Mesenchymal stem cell (in vitro differentiated cells and primary cell): Measurements from ENCODE around the gene SAXO1.
A peak's percentile ranks its signal among the peaks of the same experiment; 100 is the strongest.

Experiments
- DNase-seq: peaks from one replicate; pipeline ENCODE4 v3.0.0-alpha.2; 2013
- H2AFZ ChIP-seq: one replicate; pipeline ENCODE4 v1.6.1; 2013; ENCODE audit warnings: low read depth, mild to moderate bottlenecking, control low read depth, inconsistent platforms, low read length, moderate library complexity
- H2AK5ac ChIP-seq: 2 replicates; pipeline ENCODE4 v1.6.1; 2013; ENCODE audit warnings: low read length, moderate library complexity, mild to moderate bottlenecking, inconsistent platforms; ENCODE audit not compliant: severe bottlenecking
- H2BK120ac ChIP-seq: one replicate; pipeline ENCODE4 v1.6.1; 2013; ENCODE audit warnings: low read depth, mild to moderate bottlenecking, inconsistent platforms, low read length, moderate library complexity
- H2BK12ac ChIP-seq, 2 experiments: one replicate each; pipeline ENCODE4 v1.6.1; 2013; ENCODE audit warnings: inconsistent platforms in 2 of 2, low read length in 2 of 2, mild to moderate bottlenecking in 2 of 2, moderate library complexity in 2 of 2, control low read depth in 1 of 2
- H2BK15ac ChIP-seq: one replicate; pipeline ENCODE4 v1.6.1; 2013; ENCODE audit warnings: mild to moderate bottlenecking, low read depth, inconsistent platforms; ENCODE audit not compliant: poor library complexity, severe bottlenecking
- H2BK5ac ChIP-seq: 2 replicates; pipeline ENCODE4 v1.6.1; 2013; ENCODE audit warnings: low read depth, mild to moderate bottlenecking, low read length, control low read depth, inconsistent platforms; ENCODE audit not compliant: poor library complexity, severe bottlenecking
- H3K14ac ChIP-seq, 2 experiments: one replicate each; pipeline ENCODE4 v1.6.1; 2013; ENCODE audit warnings: inconsistent platforms in 2 of 2, low read length in 2 of 2, control low read depth in 1 of 2, mild to moderate bottlenecking in 1 of 2, moderate library complexity in 1 of 2
- H3K18ac ChIP-seq, 2 experiments: one replicate each; pipeline ENCODE4 v1.6.1; 2013; ENCODE audit warnings: inconsistent platforms in 2 of 2, low read length in 2 of 2, control low read depth in 1 of 2, low read depth in 1 of 2, mild to moderate bottlenecking in 1 of 2
- H3K23ac ChIP-seq, 2 experiments: one replicate each; pipeline ENCODE4 v1.6.1; 2013; ENCODE audit warnings: inconsistent platforms in 2 of 2, low read length in 2 of 2, mild to moderate bottlenecking in 2 of 2, moderate library complexity in 2 of 2, control low read depth in 1 of 2
- H3K27ac ChIP-seq: 2 replicates; pipeline ENCODE4 v1.5.1; 2013; ENCODE audit warnings: mild to moderate bottlenecking, moderate library complexity, low read length, control low read depth, inconsistent platforms; ENCODE audit not compliant: poor library complexity, severe bottlenecking
- H3K27me3 ChIP-seq, 2 experiments: 2 replicates each; pipeline versions ENCODE4 v1.6.1 to v1.7.0; 2013; ENCODE audit warnings: low read length in 2 of 2, mild to moderate bottlenecking in 2 of 2, moderate library complexity in 2 of 2, control low read depth in 1 of 2, inconsistent platforms in 1 of 2; ENCODE audit not compliant: control insufficient read depth in 1 of 2, insufficient read depth in 1 of 2
- H3K36me3 ChIP-seq, 2 experiments: 2 replicates each; pipeline versions ENCODE4 v1.6.1 to v1.7.0; 2013; ENCODE audit warnings: low read length in 2 of 2, control low read depth in 1 of 2, inconsistent platforms in 1 of 2, low read depth in 1 of 2, mild to moderate bottlenecking in 1 of 2; ENCODE audit not compliant: insufficient read depth in 2 of 2, control insufficient read depth in 1 of 2
- H3K4ac ChIP-seq, 2 experiments: one replicate each; pipeline ENCODE4 v1.6.1; 2013; ENCODE audit warnings: inconsistent platforms in 2 of 2, low read length in 2 of 2, mild to moderate bottlenecking in 2 of 2, moderate library complexity in 2 of 2, control low read depth in 1 of 2, low read depth in 1 of 2
- H3K4me1 ChIP-seq: 2 replicates; pipeline ENCODE4 v1.6.1; 2013; ENCODE audit warnings: low read depth, low read length, control low read depth; ENCODE audit not compliant: control insufficient read depth, insufficient read depth
- H3K4me2 ChIP-seq: 2 replicates; pipeline ENCODE4 v1.6.1; 2013; ENCODE audit warnings: low read length, mild to moderate bottlenecking, inconsistent platforms; ENCODE audit not compliant: poor library complexity, severe bottlenecking
- H3K4me3 ChIP-seq, 2 experiments: 2 replicates each; pipeline versions ENCODE4 v1.5.1 to v1.7.0; 2013; ENCODE audit warnings: low read length in 2 of 2, mild to moderate bottlenecking in 2 of 2, control low read depth in 1 of 2, low read depth in 1 of 2; ENCODE audit not compliant: insufficient read depth in 1 of 2
- H3K79me1 ChIP-seq: replicated peaks from 2 replicates; pipeline ENCODE4 v1.6.1; 2013; ENCODE audit warnings: mild to moderate bottlenecking, control low read depth, low read length, inconsistent platforms; ENCODE audit not compliant: poor library complexity, severe bottlenecking
- H3K9ac ChIP-seq: 2 replicates; pipeline ENCODE4 v1.7.0; 2013; ENCODE audit warnings: mild to moderate bottlenecking, low read length, moderate library complexity
- H3K9me3 ChIP-seq: 2 replicates; pipeline ENCODE4 v1.7.0; 2013; ENCODE audit warnings: mild to moderate bottlenecking, low read length; ENCODE audit not compliant: control insufficient read depth
- H4K8ac ChIP-seq: one replicate; pipeline ENCODE4 v1.6.1; 2013; ENCODE audit warnings: inconsistent platforms, mild to moderate bottlenecking, low read length, moderate library complexity
- H4K91ac ChIP-seq: one replicate; pipeline ENCODE4 v1.6.1; 2013; ENCODE audit warnings: mild to moderate bottlenecking, low read length, inconsistent platforms
- WGBS: methylation state at CpG from one replicate; pipeline ENCODE4 v1.1.7; 2013; ENCODE audit warnings: mixed read lengths; 5-methylcytosine and 5-hydroxymethylcytosine counted together

Gene SAXO1

GRCh38 chr9:18906656-18907395, 126.2 kb downstream of the SAXO1 start:
- H2BK12ac ChIP-seq, result no peak overlapping the region
- H3K9me3 ChIP-seq, result no peaks in the 10 kb centered on the region
- H2AK5ac ChIP-seq, result peak overlapping the region; percentile 19
- 94% methylated on average over 7 of the region's 9 CpGs for WGBS
- peaks cover 43% of the 10 kb centered on the region for H3K4me1 ChIP-seq
- peak; percentile 33 for DNase-seq
- no peak overlapping the region for H2AFZ ChIP-seq
- no peak overlapping the region for H3K18ac ChIP-seq
- no peaks in the 10 kb centered on the region for H3K27me3 ChIP-seq
- H2BK15ac ChIP-seq, result no peak overlapping the region
- no peaks in the 10 kb centered on the region for H3K79me1 ChIP-seq
- peaks cover 0 to 89% of the 10 kb centered on the region in 2 experiments for H3K36me3 ChIP-seq
- H4K91ac ChIP-seq, result no peak overlapping the region
- peak overlapping the region; percentile 54 for H3K27ac ChIP-seq
- no peak overlapping the region for H4K8ac ChIP-seq
- no peak overlapping the region for H3K4me2 ChIP-seq
- no peak overlapping the region for H3K4ac ChIP-seq
- H2BK120ac ChIP-seq, result no peak overlapping the region
- H3K9ac ChIP-seq, result no peak overlapping the region
- H3K14ac ChIP-seq, result no peak overlapping the region
- H2BK5ac ChIP-seq, result peak overlapping the region; percentile 34
- H3K23ac ChIP-seq, result no peak overlapping the region
- H3K4me3 ChIP-seq, result no peak overlapping the region

- H3K9me3 ChIP-seq, result no peaks in the 10 kb centered on the region
- H3K9ac ChIP-seq, result no peak overlapping the region
- H3K27ac ChIP-seq, result peak overlapping the region; percentile 82
- H4K8ac ChIP-seq, result peak overlapping the region; percentile 12
- H3K14ac ChIP-seq, result no peak overlapping the region
- peak overlapping the region; percentile 65 for H2AK5ac ChIP-seq
- peaks cover 0 to 89% of the 10 kb centered on the region in 2 experiments for H3K36me3 ChIP-seq
- no peaks in the 10 kb centered on the region for H3K79me1 ChIP-seq
- H2BK15ac ChIP-seq, result no peak overlapping the region
- no peak overlapping the region for H2AFZ ChIP-seq
- no peak overlapping the region for H3K4me3 ChIP-seq
- no peak overlapping the region for H3K18ac ChIP-seq
- H3K4me2 ChIP-seq, result no peak overlapping the region
- H3K4me1 ChIP-seq, result peaks cover 40% of the 10 kb centered on the region
- H2BK120ac ChIP-seq, result no peak overlapping the region
- no peak overlapping the region for H3K23ac ChIP-seq
- H2BK5ac ChIP-seq, result peak overlapping the region; percentile 34
- H4K91ac ChIP-seq, result no peak overlapping the region
- H3K27me3 ChIP-seq, result no peaks in the 10 kb centered on the region
- H3K4ac ChIP-seq, result no peak overlapping the region
- no peak overlapping the region for H2BK12ac ChIP-seq
- DNase-seq, result no peak
- WGBS, result 89% methylated on average over 9 of the region's 9 CpGs
Measured at GRCh38 chr9:18905883-18906629, 127.0 kb downstream of the SAXO1 start.

- H2BK12ac ChIP-seq, result no peak overlapping the region
- H2AK5ac ChIP-seq, result peak overlapping the region; percentile 65
- H3K14ac ChIP-seq, result no peak overlapping the region
- peak overlapping the region; percentile 12 for H4K8ac ChIP-seq
- H3K9me3 ChIP-seq, result no peaks in the 10 kb centered on the region
- WGBS, result 85% methylated on average over 8 of the region's 11 CpGs
- H3K36me3 ChIP-seq, result peaks cover 0 to 84% of the 10 kb centered on the region in 2 experiments
- no peak overlapping the region for H3K4me2 ChIP-seq
- no peak overlapping the region for H3K18ac ChIP-seq
- H3K4me1 ChIP-seq, result peaks cover 37% of the 10 kb centered on the region
- no peak overlapping the region for H2AFZ ChIP-seq
- no peak for DNase-seq
- H4K91ac ChIP-seq, result no peak overlapping the region
- no peaks in the 10 kb centered on the region for H3K79me1 ChIP-seq
- no peak overlapping the region for H3K4ac ChIP-seq
- H3K23ac ChIP-seq, result no peak overlapping the region
- H2BK5ac ChIP-seq, result peak overlapping the region; percentile 34
- H2BK15ac ChIP-seq, result no peak overlapping the region
- H3K4me3 ChIP-seq, result no peak overlapping the region
- no peak overlapping the region for H2BK120ac ChIP-seq
- H3K27me3 ChIP-seq, result no peaks in the 10 kb centered on the region
- peak overlapping the region; percentile 82 for H3K27ac ChIP-seq
- H3K9ac ChIP-seq, result no peak overlapping the region
Measured at GRCh38 chr9:18905028-18905882, 127.8 kb downstream of the SAXO1 start.
